Activated effector memory CD4-positive, alpha-beta T cell treated with Interleukin-2 at 50 U/mL for 16 hours (primary cell): ENCODE measurements around the gene GRAP2.

Experiments used
- DNase-seq: peaks from one replicate; pipeline ENCODE4 v3.0.0-alpha.2; 2020

GRAP2 gene

GRCh38 chr22:39997421-39997820 lies 96.5 kb downstream of the GRAP2 start:
- no peak for DNase-seq

GRCh38 chr22:39997939-39998726 lies 97.2 kb downstream of the GRAP2 start:
- DNase-seq: no peak

DNA sequence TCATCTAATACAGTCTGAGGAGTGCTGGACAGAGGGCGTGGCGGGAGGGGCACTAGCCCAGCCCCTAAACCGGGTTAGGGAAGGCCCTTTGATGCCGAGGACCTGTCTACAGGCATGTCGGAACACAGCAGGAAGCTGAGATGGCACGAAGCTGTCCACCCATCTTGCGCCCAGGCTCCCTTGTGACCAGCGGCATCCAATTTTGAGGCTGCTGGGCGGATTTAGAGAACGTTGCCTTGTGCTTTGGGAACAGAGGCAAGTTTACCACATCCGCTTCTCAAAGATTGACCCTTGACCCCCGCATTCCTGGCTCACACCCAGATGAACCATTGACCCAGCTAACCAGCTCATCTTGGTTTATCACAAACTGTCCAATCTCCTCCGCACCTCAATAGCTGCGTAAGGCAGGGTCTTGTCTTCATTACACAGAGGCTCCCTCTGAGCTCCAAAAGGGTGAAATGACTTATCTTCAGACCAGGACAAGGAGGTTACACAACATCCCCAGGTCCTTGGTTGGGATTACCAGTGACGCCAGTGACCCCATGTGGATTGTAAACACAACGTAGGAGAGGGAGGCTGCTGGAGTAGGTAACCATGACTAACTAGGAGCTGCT lies 98.4 kb downstream of the GRAP2 start:
- no peak for DNase-seq

GRCh38 chr22:40000171-40000570 lies 99.3 kb downstream of the GRAP2 start:
- DNase-seq: no peak

DNA sequence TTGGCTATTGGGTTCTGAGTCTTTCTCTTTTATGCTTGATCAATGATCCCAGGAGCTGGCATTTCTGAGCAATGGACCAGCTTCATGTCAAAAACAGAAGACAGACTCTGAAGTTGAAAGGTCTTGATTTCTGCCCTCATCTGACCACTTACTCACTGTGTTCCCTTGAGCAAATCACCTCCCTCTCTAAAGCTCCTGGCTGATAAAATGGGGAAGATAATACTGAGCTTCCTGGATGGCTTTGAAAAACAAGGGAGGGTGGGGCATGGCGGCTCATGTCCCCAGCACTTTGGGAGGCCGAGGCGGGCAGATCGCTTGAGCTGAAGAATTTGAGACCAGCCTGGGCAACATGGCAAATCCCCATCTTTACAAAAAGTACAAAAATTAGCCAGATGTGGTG lies 100.2 kb downstream of the GRAP2 start:
- DNase-seq: no peak

DNA sequence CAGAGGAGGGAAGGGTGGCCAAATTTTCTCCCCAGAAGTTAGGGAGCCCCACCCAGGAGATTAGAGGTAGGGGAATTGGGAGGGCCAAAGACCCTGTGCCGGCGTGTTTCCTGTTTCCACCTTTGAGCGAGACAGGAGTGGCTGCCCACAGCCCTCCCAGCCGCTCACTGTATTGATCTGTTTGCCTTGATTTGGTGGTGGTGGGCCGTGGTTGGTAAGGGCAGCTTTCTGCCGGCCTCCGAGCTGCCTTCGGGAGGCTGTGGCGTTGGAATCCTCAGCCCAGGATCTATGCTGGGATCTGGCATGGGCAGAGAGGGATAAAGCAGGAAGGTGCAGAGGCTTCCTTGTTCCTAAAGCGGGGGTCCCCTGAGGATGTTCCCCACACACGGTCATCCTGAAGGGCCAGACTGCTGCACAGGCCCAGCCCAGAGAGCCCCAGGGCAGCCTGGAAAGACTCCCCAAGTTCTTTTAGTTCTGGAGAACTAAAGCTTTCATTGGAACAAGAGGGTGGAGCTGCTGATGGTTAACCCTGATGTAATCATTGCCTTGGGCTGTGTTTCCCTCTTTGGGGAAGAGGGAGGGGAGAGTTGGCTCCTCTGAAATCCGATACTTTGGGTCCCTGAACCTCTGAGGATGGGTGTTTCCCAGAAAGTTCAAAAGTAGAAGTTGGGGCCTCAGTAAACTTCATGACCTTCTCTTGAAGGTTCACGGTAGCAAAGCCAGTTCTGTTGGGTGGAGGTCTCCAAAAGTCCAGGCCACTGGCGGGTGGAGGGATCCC lies 101.1 kb downstream of the GRAP2 start:
- no peak for DNase-seq

GRCh38 chr22:40002935-40003715 lies 102.2 kb downstream of the GRAP2 start:
- DNase-seq: no peak

DNA sequence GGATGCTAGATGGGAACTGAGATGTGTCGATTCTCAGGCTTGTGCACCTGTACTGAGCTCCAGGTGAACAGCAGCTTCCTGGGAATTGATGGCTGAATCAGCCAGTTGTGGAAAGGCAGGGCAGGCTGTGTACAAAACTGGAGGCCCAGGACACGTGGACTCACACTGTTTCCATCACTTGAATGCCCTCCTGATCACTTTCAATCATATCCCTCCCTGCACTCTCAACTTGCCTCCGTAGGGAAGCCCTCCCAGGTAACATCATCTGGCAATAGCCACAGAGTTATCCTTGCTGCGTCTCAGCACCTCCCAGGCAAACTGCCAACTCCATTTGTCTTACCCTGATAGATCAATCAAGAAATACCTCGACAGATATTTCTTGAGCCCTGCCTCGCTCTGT lies 104.0 kb downstream of the GRAP2 start:
- DNase-seq: no peak

GRCh38 chr22:40006641-40007040 lies 105.8 kb downstream of the GRAP2 start:
- DNase-seq: no peak

GRCh38 chr22:40007853-40008710 lies 107.2 kb downstream of the GRAP2 start:
- no peak for DNase-seq

- DNase-seq: no peak
Observed at GRCh38 chr22:40008726-40009291, 107.9 kb downstream of the GRAP2 start.

DNA sequence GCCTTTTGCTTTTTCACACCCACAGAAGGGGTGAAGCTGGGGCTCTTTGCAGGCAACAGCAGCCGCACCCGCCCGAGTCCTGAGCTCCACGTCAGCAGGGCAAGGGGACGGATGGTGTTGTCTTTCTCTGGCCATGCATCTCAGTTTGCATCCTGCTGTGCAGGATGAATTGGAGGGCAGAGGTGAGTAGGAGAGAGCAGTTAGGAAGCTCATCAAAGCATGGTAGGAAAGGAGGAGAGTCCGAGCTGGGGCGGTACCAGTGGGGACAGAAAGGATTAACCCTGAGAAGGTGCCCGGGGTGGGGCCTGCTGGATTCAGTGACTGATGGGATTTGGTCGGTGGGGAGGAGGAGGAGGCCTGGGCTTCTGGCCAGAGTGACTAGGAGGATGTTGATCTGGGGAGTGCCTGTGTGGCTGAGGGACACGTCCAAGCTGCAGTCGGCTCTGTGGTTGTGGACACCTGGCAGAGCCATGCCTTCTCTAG lies 108.4 kb downstream of the GRAP2 start:
- no peak for DNase-seq

DNA sequence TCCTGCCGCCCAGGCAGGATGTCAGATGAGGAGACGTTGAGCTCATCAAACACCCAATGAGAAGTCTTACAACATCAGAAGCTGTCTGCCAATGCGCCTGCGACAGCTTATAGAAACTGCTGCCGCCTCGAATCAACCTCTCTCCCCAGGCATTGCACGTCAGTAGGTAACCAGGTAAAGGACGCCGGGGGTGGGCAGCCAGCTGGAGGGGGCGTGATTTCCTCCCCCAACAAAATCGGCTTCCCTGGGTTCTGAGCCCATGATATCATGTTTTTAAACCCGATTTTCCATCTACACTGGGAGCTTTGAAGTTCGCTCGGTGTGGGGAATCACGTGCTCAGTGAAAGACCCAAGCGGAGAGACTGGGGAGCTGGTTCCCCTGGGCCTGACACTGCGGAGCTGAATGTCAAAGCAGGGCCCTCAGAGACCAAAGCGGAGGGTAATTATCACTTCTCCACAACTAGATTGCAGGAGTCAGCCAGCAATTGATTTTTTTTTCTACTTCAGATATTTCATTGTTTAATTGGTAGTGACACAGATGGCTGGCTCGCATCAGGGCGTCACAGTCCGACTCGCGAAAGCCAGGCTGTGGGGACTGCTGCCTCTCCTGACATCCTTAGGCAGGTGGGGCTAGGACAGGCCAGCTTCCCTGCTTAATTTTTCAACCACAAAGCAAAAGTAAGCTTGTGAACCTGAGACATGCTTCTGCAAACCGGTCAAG lies 109.2 kb downstream of the GRAP2 start:
- no peak for DNase-seq

DNA sequence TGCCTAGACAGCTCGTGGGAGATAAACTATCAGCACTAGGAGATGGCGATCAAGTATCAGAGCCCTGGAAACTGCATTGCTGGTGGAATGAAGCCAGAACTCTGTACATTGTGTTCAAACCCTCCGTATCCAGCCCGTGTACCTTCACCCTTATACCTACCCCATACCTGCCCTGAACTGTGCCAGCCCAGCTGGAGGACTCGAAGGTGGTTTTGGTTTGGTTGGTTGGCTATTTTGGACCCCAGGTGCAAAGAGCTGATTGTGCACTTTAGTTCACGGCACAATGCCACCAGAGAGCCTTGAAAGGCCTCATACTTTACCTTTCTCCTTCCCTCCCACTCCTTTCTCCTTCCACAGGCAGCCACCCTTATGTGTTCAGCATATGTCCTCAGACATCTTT lies 109.9 kb downstream of the GRAP2 start:
- DNase-seq: no peak

DNA sequence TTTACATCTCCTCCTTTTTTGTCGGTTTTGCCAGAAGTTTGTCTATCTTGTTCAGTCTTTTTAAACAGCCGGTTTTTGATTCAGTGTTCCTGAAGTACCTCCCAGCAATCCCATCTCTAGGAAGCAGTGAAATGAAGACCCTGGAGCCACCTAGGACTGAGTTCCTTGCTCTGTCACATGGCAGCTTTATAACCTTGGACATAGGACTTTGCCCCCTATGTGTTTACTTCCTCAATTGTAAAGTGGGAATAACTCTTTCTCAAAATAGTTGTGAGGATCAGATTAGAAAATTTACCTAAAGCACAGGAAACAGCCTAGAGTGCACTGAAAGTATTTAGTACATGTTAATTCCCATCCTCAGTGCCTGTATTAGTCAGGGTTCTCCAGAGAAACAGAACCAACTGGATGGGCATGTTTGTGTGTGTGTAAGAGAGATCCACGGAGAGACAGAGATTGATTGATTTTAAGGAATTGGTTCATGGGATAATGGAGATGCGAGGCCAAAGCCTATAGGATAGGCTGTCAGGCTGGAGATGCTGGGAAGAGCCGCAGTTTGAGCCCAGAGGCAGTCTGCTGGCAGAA lies 113.9 kb downstream of the GRAP2 start:
- DNase-seq: no peak

DNA sequence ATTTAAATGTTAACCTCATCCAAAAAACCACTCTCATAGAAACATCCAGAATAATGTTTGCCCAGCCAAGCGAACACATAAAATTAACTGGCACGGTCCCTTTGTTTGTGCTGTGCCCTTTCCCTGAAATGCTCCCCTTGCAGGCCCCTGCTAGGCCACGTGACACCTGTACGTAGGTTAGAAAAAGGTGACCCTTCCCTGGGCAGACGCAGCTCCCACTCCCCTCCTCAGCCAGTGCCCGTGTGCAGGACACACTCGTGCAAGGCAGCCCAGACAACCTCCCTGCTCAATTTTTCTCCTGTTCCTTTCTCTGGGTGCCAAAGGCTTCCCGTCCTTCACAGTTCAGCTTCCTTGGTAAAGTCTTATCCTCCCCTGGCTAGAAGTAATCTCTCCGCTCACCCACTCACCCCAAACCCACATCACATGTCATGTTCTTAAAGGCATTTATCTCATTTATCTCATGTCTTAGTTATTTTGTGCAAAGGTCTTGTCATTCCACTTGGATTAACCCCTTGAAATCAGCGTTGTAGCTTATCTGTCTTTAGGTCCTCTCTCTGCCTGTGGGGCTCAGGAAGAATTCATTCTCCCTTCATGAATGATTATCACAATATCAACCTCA lies 114.6 kb downstream of the GRAP2 start:
- DNase-seq: no peak

GRCh38 chr22:40018051-40018450 lies 117.2 kb downstream of the GRAP2 start:
- DNase-seq: no peak

DNA sequence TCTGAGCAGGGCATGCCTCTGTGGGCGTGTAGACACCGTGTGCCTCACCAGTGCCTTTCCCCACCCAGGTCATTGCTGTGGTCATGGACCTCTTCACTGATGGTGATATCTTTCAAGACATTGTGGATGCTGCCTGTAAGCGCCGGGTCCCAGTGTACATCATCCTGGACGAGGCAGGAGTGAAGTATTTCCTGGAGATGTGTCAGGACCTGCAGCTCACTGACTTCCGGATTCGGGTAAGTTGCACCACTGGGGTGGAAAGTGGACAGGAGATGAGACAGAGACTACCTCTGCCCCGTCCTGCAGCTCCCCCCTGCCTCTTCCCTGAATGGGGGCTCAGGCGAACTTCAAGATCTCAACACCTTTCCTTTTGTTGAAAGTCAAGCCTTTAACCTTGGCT lies 118.2 kb downstream of the GRAP2 start:
- no peak for DNase-seq

DNA sequence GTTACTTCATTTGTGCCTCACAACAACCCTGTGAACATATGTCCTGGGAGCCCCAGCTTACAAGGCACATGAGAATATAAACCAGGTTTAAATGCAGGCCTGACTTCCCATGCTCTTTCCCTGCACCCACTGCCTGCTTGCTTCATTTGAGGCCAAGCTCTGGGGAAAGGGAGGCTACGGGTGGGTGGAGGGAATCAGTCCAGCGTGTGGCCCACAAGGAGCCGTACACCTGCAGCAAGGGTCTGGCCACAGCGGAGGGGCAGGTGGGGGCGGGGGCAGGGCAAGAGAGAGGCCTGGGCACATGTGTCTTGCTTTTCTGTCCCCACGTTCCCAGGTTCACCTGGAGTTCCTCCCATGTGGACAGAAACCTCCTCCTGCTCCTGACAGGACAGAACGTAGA lies 120.1 kb downstream of the GRAP2 start:
- DNase-seq: no peak

- DNase-seq: no peak
Observed at GRCh38 chr22:40021401-40022000, 120.6 kb downstream of the GRAP2 start.
